Liver (tissue), 3 donors: ENCODE data around the gene SRGAP3.

ENCODE experiments used
- EGR1 ChIP-seq, 2 donors: IDR thresholded peaks; 2 replicates each; pipeline ENCODE4 v1.6.1; 2016 to 2018; ENCODE audit warnings: antibody characterized with exemption in 2 of 2, low read depth in 2 of 2
- FOXA2 ChIP-seq: IDR thresholded peaks from 2 replicates; pipeline ENCODE4 v1.6.1; 2016; ENCODE audit warnings: antibody characterized with exemption
- NR2F2 ChIP-seq: IDR thresholded peaks from 2 replicates; pipeline ENCODE4 v1.6.1; 2016; ENCODE audit warnings: antibody characterized with exemption
- RAD21 ChIP-seq, 2 donors: IDR thresholded peaks; 2 replicates each; pipeline ENCODE4 v1.6.1; 2016; ENCODE audit warnings: antibody characterized with exemption in 2 of 2, mild to moderate bottlenecking in 2 of 2
- TAF1 ChIP-seq: conservative IDR thresholded peaks from 2 replicates; pipeline ENCODE4 v1.6.1; 2016; ENCODE audit warnings: antibody characterized with exemption, mild to moderate bottlenecking
- YY1 ChIP-seq: IDR thresholded peaks from 2 replicates; pipeline ENCODE4 v1.6.1; 2016; ENCODE audit warnings: antibody characterized with exemption, mild to moderate bottlenecking
- TF ChIP-seq, protein P1 (sequence below): fragments of 150-350 bp; IDR thresholded peaks from 2 replicates; pipeline ENCODE4 v1.5.1; 2017; ENCODE audit warnings: improper control_type of control experiment, low read depth, low read length; ENCODE audit not compliant: missing input control
- TF ChIP-seq, protein P2 (sequence below): IDR thresholded peaks from 2 replicates; pipeline ENCODE4 v1.6.1; 2016; ENCODE audit warnings: antibody characterized with exemption
- TF ChIP-seq, protein P3 (sequence below): IDR thresholded peaks from 2 replicates; pipeline ENCODE4 v1.6.1; 2016; ENCODE audit warnings: antibody characterized with exemption, mild to moderate bottlenecking
- donor health status: healthy.
- donor health status: healthy.

DNA sequence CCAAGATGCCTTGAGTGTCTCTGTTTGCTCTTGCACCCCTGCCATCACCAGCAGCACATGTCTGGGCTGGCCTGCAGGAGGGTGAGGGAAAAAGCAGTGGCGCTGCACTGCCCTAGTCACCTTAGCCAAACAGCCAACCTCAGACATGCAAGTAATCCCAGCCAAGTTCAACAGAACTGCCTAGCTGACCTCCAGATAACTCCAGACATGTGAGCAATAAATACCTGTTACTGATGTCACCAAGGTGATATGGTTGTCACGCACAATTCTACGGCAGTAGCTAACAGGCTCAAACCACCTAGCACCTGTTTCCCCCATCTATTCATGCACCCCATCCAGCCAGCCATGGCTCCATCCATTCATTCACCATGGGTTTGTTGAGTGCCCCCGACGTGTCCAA is 99.9 kb downstream of the SRGAP3 start:
- TF ChIP-seq, protein P1, sequence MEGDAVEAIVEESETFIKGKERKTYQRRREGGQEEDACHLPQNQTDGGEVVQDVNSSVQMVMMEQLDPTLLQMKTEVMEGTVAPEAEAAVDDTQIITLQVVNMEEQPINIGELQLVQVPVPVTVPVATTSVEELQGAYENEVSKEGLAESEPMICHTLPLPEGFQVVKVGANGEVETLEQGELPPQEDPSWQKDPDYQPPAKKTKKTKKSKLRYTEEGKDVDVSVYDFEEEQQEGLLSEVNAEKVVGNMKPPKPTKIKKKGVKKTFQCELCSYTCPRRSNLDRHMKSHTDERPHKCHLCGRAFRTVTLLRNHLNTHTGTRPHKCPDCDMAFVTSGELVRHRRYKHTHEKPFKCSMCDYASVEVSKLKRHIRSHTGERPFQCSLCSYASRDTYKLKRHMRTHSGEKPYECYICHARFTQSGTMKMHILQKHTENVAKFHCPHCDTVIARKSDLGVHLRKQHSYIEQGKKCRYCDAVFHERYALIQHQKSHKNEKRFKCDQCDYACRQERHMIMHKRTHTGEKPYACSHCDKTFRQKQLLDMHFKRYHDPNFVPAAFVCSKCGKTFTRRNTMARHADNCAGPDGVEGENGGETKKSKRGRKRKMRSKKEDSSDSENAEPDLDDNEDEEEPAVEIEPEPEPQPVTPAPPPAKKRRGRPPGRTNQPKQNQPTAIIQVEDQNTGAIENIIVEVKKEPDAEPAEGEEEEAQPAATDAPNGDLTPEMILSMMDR: no peak
- TF ChIP-seq RAD21 (IDR thresholded peaks at IDR 0.05): no peak
- no peak for TF ChIP-seq FOXA2
- no peak for TF ChIP-seq NR2F2
- no peak for TF ChIP-seq TAF1
- TF ChIP-seq, protein P2, sequence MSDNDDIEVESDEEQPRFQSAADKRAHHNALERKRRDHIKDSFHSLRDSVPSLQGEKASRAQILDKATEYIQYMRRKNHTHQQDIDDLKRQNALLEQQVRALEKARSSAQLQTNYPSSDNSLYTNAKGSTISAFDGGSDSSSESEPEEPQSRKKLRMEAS: no peak
- no peak for TF ChIP-seq YY1
- TF ChIP-seq, protein P3, sequence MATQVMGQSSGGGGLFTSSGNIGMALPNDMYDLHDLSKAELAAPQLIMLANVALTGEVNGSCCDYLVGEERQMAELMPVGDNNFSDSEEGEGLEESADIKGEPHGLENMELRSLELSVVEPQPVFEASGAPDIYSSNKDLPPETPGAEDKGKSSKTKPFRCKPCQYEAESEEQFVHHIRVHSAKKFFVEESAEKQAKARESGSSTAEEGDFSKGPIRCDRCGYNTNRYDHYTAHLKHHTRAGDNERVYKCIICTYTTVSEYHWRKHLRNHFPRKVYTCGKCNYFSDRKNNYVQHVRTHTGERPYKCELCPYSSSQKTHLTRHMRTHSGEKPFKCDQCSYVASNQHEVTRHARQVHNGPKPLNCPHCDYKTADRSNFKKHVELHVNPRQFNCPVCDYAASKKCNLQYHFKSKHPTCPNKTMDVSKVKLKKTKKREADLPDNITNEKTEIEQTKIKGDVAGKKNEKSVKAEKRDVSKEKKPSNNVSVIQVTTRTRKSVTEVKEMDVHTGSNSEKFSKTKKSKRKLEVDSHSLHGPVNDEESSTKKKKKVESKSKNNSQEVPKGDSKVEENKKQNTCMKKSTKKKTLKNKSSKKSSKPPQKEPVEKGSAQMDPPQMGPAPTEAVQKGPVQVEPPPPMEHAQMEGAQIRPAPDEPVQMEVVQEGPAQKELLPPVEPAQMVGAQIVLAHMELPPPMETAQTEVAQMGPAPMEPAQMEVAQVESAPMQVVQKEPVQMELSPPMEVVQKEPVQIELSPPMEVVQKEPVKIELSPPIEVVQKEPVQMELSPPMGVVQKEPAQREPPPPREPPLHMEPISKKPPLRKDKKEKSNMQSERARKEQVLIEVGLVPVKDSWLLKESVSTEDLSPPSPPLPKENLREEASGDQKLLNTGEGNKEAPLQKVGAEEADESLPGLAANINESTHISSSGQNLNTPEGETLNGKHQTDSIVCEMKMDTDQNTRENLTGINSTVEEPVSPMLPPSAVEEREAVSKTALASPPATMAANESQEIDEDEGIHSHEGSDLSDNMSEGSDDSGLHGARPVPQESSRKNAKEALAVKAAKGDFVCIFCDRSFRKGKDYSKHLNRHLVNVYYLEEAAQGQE: no peak
- no peak for TF ChIP-seq EGR1 (IDR thresholded peaks at IDR 0.05; ENCODE audit: low read depth in 2 of 2)
